K562 (cell line): ENCODE data around the gene LBHD1. TPM values are rescaled to one million over a fixed set of nuclear protein-coding genes. Genes with fewer than 3 reads are reported as not detected.

ENCODE experiments used
- ATAC-seq: fragments of 200-7000 bp; cut with Tn5 transposase; 3 replicates; pipeline ENCODE4 v1.9.1; 2020; ENCODE audit warnings: moderate library complexity
- BruUV-seq: library from RNA; stranded (reverse); fragments of 400-500 nt; replicated peaks from 2 replicates; lab custom pipeline; 2021; lab: Mats Ljungman, UMichigan
- CTCF ChIA-PET: fragments of 300-600 bp; formaldehyde crosslinking; extraction: SDS; loops from one replicate; lab custom pipeline; 2021; ENCODE audit warnings: low intra/inter-chr PET ratio; lab: Yijun Ruan, JAX
- POLR2A ChIA-PET: fragments of 300-600, 350-650 bp; sonication (Branson Sonifier 250); formaldehyde crosslinking; extraction: SDS; loops from one replicate; lab custom pipeline; 2021; ENCODE audit warnings: antibody characterized with exemption, inconsistent platforms; lab: Yijun Ruan, JAX
- DNase-seq, 4 experiments: peaks; one replicate each; pipeline versions ENCODE4 v3.0.0 to v3.0.0-alpha.2; 2011 to 2018; ENCODE audit warnings: low spot score in 3 of 4, mixed read lengths in 3 of 4; ENCODE audit errors: extremely low read depth in 1 of 4
- FAIRE-seq: peaks from 2 replicates; lab custom pipeline; 2011; peaks lifted over from hg19 to GRCh38; lab: Jason Lieb, UNC
- H2AFZ ChIP-seq: 2 replicates; pipeline ENCODE4 v1.6.0; 2011; ENCODE audit warnings: low read depth, low read length, control low read depth, inconsistent platforms
- H3K27ac ChIP-seq: fragments of 200-600 bp; 3 replicates; pipeline ENCODE4 v1.8.0; 2011; ENCODE audit warnings: low read depth, mild to moderate bottlenecking, control low read depth, inconsistent platforms, low read length, moderate library complexity, mixed read lengths; ENCODE audit errors: extremely low read depth
- H3K27me3 ChIP-seq, 2 experiments: fragments of 300-600 bp in 1 of 2; 2 replicates in 1 of 2; 3 replicates in 1 of 2; pipeline versions ENCODE4 v1.6.0 to v1.8.0; 2011; ENCODE audit warnings: inconsistent platforms in 2 of 2, low read length in 2 of 2, mild to moderate bottlenecking in 1 of 2, mixed read lengths in 1 of 2, moderate library complexity in 1 of 2; ENCODE audit not compliant: control insufficient read depth in 2 of 2, insufficient read depth in 2 of 2
- H3K36me3 ChIP-seq: fragments of 300-600 bp; 3 replicates; pipeline ENCODE4 v1.8.0; 2011; ENCODE audit warnings: mild to moderate bottlenecking, low read length, inconsistent platforms; ENCODE audit not compliant: control insufficient read depth, insufficient read depth
- H3K4me1 ChIP-seq, 2 experiments: fragments of 200-600 bp in 1 of 2; replicated peaks in 1 of 2; 2 replicates in 1 of 2; 3 replicates in 1 of 2; pipeline versions ENCODE4 v1.5.1 to v1.8.0; 2011; ENCODE audit warnings: inconsistent platforms in 2 of 2, low read length in 2 of 2, mild to moderate bottlenecking in 1 of 2, mixed read lengths in 1 of 2, moderate library complexity in 1 of 2; ENCODE audit not compliant: control insufficient read depth in 2 of 2, insufficient read depth in 2 of 2
- H3K4me2 ChIP-seq: 2 replicates; pipeline ENCODE4 v1.6.1; 2011; ENCODE audit warnings: low read length, control low read depth, inconsistent platforms, mixed read lengths; ENCODE audit not compliant: insufficient read depth
- H3K4me3 ChIP-seq: fragments of 200-600 bp; sonication (generic), shearing (Covaris generic); 2 replicates; pipeline ENCODE4 v1.5.1; 2016; ENCODE audit warnings: control low read depth, inconsistent platforms
- H3K79me2 ChIP-seq: fragments of 200-600 bp; 3 replicates; pipeline ENCODE4 v1.8.0; 2011; ENCODE audit warnings: low read length, inconsistent platforms; ENCODE audit not compliant: control insufficient read depth, insufficient read depth
- H3K9ac ChIP-seq, 2 experiments: 2 replicates each; pipeline versions ENCODE4 v1.6.0 to v1.6.1; 2011; ENCODE audit warnings: low read depth in 2 of 2, low read length in 2 of 2, control low read depth in 1 of 2, inconsistent platforms in 1 of 2, mild to moderate bottlenecking in 1 of 2, mixed read lengths in 1 of 2; ENCODE audit not compliant: insufficient read depth in 1 of 2
- H3K9me1 ChIP-seq: one replicate; pipeline ENCODE4 v1.6.0; 2011; ENCODE audit warnings: inconsistent platforms, mild to moderate bottlenecking, low read length, moderate library complexity; ENCODE audit not compliant: control insufficient read depth, insufficient read depth
- H3K9me3 ChIP-seq: replicated peaks from 2 replicates; pipeline ENCODE4 v1.5.1; 2011; ENCODE audit warnings: low read depth, low read length, inconsistent platforms; ENCODE audit not compliant: control insufficient read depth, insufficient read depth
- H4K20me1 ChIP-seq: replicated peaks from 2 replicates; pipeline ENCODE4 v1.6.1; 2011; ENCODE audit warnings: low read length, inconsistent platforms, mixed read lengths; ENCODE audit not compliant: control insufficient read depth, insufficient read depth
- ERF ChIP-seq: fragments of 450-650 bp; formaldehyde crosslinking; IDR thresholded peaks from 2 replicates; pipeline ENCODE4 v1.4.0; 2020; ENCODE audit warnings: mild to moderate bottlenecking, mixed read lengths
- FOXA3 ChIP-seq, 2 experiments: fragments of 450-650 bp in 1 of 2; sonication (generic) in 1 of 2; formaldehyde crosslinking; IDR thresholded peaks in 1 of 2; conservative IDR thresholded peaks in 1 of 2; 2 replicates each; pipeline versions ENCODE4 v1.4.0 to v1.8.0; 2020 to 2022; ENCODE audit warnings: mild to moderate bottlenecking in 2 of 2, missing genetic modification reagents in 1 of 2
- FOXP1 ChIP-seq: sonication (generic); formaldehyde crosslinking; IDR thresholded peaks from 2 replicates; pipeline ENCODE4 v1.8.0; 2022; ENCODE audit warnings: mild to moderate bottlenecking, missing genetic modification reagents
- JUN ChIP-seq, 2 experiments: sonication (generic) in 1 of 2; formaldehyde crosslinking in 1 of 2; IDR thresholded peaks; 2 replicates each; pipeline versions ENCODE4 v1.6.1 to v1.8.0; 2012 to 2022; ENCODE audit warnings: borderline replicate concordance in 2 of 2, mild to moderate bottlenecking in 2 of 2, improper control_type of control experiment in 1 of 2, low read depth in 1 of 2, low read length in 1 of 2, missing genetic modification reagents in 1 of 2
- NEUROD1 ChIP-seq: fragments of 150-350 bp; IDR thresholded peaks from 2 replicates; pipeline ENCODE4 v1.6.1; 2014; ENCODE audit warnings: borderline replicate concordance, low read length, low read depth; ENCODE audit not compliant: partially characterized antibody
- POLR2G ChIP-seq: fragments of 200-400 bp; formaldehyde crosslinking; IDR thresholded peaks from 2 replicates; pipeline ENCODE4 v1.6.1; 2017; ENCODE audit warnings: low read depth, mild to moderate bottlenecking, antibody characterized with exemption, low read length, moderate library complexity
- SETDB1 ChIP-seq: IDR thresholded peaks from one replicate; pipeline ENCODE4 v1.6.1; 2012; ENCODE audit warnings: low read length, control low read depth, inconsistent platforms
- TAL1 ChIP-seq: fragments of 450-650 bp; IDR thresholded peaks from 2 replicates; pipeline ENCODE4 v1.6.1; 2016; ENCODE audit warnings: mild to moderate bottlenecking
- TFAM ChIP-seq: fragments of 250-450 bp; sonication (Bioruptor Pico); conservative IDR thresholded peaks from 2 replicates; pipeline ENCODE4 v1.5.0; 2021; ENCODE audit warnings: mild to moderate bottlenecking, moderate library complexity
- ZSCAN29 ChIP-seq: fragments of 450-650 bp; IDR thresholded peaks from 2 replicates; pipeline ENCODE4 v1.6.1; 2017
- WGBS: fragments of 100-300 bp; shearing (Covaris generic); methylation state at CpG from one replicate; pipeline ENCODE4 v1.1.6; 2016; ENCODE audit warnings: low coverage, mixed read lengths; ENCODE audit not compliant: insufficient coverage; ENCODE audit errors: missing lambda C conversion rate; 5-methylcytosine and 5-hydroxymethylcytosine counted together
- in situ Hi-C: fragments of 300-500 bp; cut with MboI; formaldehyde crosslinking; loops from 4 replicates; pipeline ENCODE4 v1.15.0; 2018; ENCODE audit warnings: inconsistent platforms, mixed read lengths
- intact Hi-C: fragments of 100-400 bp; cut with micrococcal nuclease; formaldehyde crosslinking; loops from 2 replicates; pipeline ENCODE4 v1.14.2; 2022
- polyA plus RNA-seq, 8 experiments: library from polyadenylated mRNA; depleted of rRNA in 4 of 8; stranded (reverse) in 5 of 8; unstranded in 3 of 8; fragments of >200 nt; fragmentation: Nextera tagmentation in 2 of 8; fragmentation: Illumina TruSeq in 1 of 8; extraction: Ambion mirVana in 2 of 8; extraction: Trizol in 1 of 8; gene quantifications; 2 replicates each; pipeline versions ENCODE4 v1.2.1 to v1.2.3, GENCODE V29; 2011 to 2014; ENCODE audit warnings: inconsistent platforms in 1 of 8, missing spikeins in 1 of 8
- total RNA-seq, 7 experiments: library from RNA; depleted of rRNA in 6 of 7; stranded (reverse); fragments of >200 nt in 6 of 7; fragmentation: Illumina TruSeq in 2 of 7; extraction: Trizol in 2 of 7; gene quantifications; 2 replicates each; pipeline versions ENCODE4 v1.2.1 to v1.2.3, GENCODE V29; 2011 to 2021; ENCODE audit warnings: low replicate concordance in 1 of 7
- TF ChIP-seq, protein P1 (sequence below): fragments of 450-650 bp; IDR thresholded peaks from 2 replicates; pipeline ENCODE4 v1.7.0; 2016; ENCODE audit warnings: borderline replicate concordance
- TF ChIP-seq, protein P2 (sequence below), 3 experiments: IDR thresholded peaks in 2 of 3; conservative IDR thresholded peaks in 1 of 3; 2 replicates each; pipeline ENCODE4 v1.5.1; 2011 to 2012; ENCODE audit warnings: low read length in 3 of 3, mild to moderate bottlenecking in 3 of 3, control low read depth in 2 of 3, improper control_type of control experiment in 1 of 3, inconsistent platforms in 1 of 3, low read depth in 1 of 3, mixed read lengths in 1 of 3, moderate library complexity in 1 of 3; ENCODE audit not compliant: insufficient read depth in 2 of 3

LBHD1 gene
- total and polyA plus RNA-seq, 9 of the 15 experiments (the other 6 are each of a cell fraction or from before 2014, with no cell fraction given) = 2.6 to 28.0 (median 12.5) TPM

DNA sequence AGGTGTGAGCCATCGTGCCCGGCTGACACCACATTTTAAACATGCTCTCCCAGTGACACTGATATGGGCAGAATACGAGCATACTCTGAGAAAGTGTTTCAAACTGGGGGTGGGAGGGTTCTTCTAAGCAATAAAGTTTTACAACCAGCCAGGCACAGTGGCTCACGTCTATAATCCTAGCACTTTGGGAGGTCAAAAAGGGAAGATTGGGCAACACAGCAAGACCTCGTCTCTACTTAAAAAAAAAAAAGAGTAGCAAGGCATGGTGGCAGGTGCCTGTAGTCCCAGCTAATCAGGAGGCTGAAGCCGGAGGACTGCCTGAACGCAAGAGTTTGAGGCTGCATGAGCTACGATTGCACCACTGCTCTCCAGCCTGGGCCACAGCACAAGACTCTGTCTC lies 27.8 kb downstream of the LBHD1 start:
- Histone ChIP-seq H4K20me1 (peaks cover 20% of the 10 kb centered on the region), H3K79me2 (peaks cover 71% of the 10 kb centered on the region), H3K36me3 (peaks cover 65% of the 10 kb centered on the region), H3K9me1 (no peaks in the 10 kb centered on the region), H3K27me3 (no peaks in the 10 kb centered on the region), H3K4me3 (no peak overlapping the region), H3K4me1 (peaks cover 12 to 31% of the 10 kb centered on the region in 2 experiments), H3K27ac (no peak overlapping the region; the same call in 2 of the 3 replicates), H3K4me2 (no peak overlapping the region; the same call in 1 of the 2 replicates), H3K9me3 (no peaks in the 10 kb centered on the region), H3K9ac (no peak overlapping the region), H2AFZ (no peak overlapping the region)
- FAIRE-seq = no peak
- ATAC-seq = no peak
- WGBS = 95% methylated on average over 8 of the region's 8 CpGs
- ChIA-PET CTCF (no interaction called here), POLR2A (interaction anchor here (0.7 to 4.5 kb wide), 6 partner anchors 8 to 71 kb away, joined by 3 to 83 read pairs (median 6); partner anchors contain the start of genes B3GAT3, C11orf98, CSKMT and EEF1G)
- BruUV-seq = no TSS peak
- no peak for TF ChIP-seq ERF (CRISPR knock-in tag)
- in situ Hi-C loops = no loop called here
- DNase-seq = no peak
- intact Hi-C loops = no loop called here

GRCh38 chr11:62632492-62632891 lies 39.6 kb downstream of the LBHD1 start:
- WGBS = 96% methylated on average over 6 of the region's 6 CpGs
- no peak for DNase-seq
- Histone ChIP-seq H3K9me3 (no peaks in the 10 kb centered on the region), H3K79me2 (no peaks in the 10 kb centered on the region; the same call in 2 of the 3 replicates), H2AFZ (no peak overlapping the region), H3K9me1 (no peaks in the 10 kb centered on the region), H3K4me3 (no peak overlapping the region), H3K4me1 (no peaks in the 10 kb centered on the region), H3K27ac (no peak overlapping the region), H3K27me3 (no peaks in the 10 kb centered on the region), H3K4me2 (no peak overlapping the region), H3K36me3 (peaks cover 97% of the 10 kb centered on the region), H3K9ac (peak overlapping the region in 1 of 2 experiments; percentile 71; a peak in 1 of 4 replicates), H4K20me1 (no peaks in the 10 kb centered on the region; the same call in 1 of the 2 replicates)
- no TSS peak for BruUV-seq
- ChIA-PET POLR2A (no interaction called here), CTCF (no interaction called here)
- no peak for TF ChIP-seq JUN (IDR thresholded peaks at IDR 0.05; ENCODE audit: borderline replicate concordance, low read depth, low read length)
- TF ChIP-seq JUN (CRISPR knock-in tag; IDR thresholded peaks at IDR 0.05; ENCODE audit: borderline replicate concordance) = no peak
- TF ChIP-seq FOXA3 (CRISPR knock-in tag; conservative IDR thresholded peaks at IDR 0.05 in 1 of 2, IDR thresholded peaks at IDR 0.05 in 1 of 2) = no peak
- TF ChIP-seq SETDB1 = no peak
- no peak for TF ChIP-seq TFAM (CRISPR knock-in tag)
- TF ChIP-seq, protein P1, sequence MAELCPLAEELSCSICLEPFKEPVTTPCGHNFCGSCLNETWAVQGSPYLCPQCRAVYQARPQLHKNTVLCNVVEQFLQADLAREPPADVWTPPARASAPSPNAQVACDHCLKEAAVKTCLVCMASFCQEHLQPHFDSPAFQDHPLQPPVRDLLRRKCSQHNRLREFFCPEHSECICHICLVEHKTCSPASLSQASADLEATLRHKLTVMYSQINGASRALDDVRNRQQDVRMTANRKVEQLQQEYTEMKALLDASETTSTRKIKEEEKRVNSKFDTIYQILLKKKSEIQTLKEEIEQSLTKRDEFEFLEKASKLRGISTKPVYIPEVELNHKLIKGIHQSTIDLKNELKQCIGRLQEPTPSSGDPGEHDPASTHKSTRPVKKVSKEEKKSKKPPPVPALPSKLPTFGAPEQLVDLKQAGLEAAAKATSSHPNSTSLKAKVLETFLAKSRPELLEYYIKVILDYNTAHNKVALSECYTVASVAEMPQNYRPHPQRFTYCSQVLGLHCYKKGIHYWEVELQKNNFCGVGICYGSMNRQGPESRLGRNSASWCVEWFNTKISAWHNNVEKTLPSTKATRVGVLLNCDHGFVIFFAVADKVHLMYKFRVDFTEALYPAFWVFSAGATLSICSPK = no peak
- TF ChIP-seq ZSCAN29 = no peak
- TF ChIP-seq, protein P2, sequence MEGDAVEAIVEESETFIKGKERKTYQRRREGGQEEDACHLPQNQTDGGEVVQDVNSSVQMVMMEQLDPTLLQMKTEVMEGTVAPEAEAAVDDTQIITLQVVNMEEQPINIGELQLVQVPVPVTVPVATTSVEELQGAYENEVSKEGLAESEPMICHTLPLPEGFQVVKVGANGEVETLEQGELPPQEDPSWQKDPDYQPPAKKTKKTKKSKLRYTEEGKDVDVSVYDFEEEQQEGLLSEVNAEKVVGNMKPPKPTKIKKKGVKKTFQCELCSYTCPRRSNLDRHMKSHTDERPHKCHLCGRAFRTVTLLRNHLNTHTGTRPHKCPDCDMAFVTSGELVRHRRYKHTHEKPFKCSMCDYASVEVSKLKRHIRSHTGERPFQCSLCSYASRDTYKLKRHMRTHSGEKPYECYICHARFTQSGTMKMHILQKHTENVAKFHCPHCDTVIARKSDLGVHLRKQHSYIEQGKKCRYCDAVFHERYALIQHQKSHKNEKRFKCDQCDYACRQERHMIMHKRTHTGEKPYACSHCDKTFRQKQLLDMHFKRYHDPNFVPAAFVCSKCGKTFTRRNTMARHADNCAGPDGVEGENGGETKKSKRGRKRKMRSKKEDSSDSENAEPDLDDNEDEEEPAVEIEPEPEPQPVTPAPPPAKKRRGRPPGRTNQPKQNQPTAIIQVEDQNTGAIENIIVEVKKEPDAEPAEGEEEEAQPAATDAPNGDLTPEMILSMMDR (IDR thresholded peaks at IDR 0.05 in 2 of 3, conservative IDR thresholded peaks at IDR 0.05 in 1 of 3; ENCODE audit: insufficient read depth in 2 of 3, low read depth in 1 of 3, low read length in 3 of 3) = no peak
- no peak for TF ChIP-seq POLR2G
- no peak for TF ChIP-seq TAL1
- no peak for TF ChIP-seq NEUROD1
- TF ChIP-seq FOXP1 (CRISPR knock-in tag) = no peak
- ATAC-seq = no peak
- intact Hi-C loops (no loop called here), in situ Hi-C loops (no loop called here)
- FAIRE-seq = no peak
